Middle frontal gyrus (tissue), 1 donor: ENCODE measurements around the gene CBX3.
"Not testable (repeated sequence)": the region's sequence is repeated elsewhere in the genome, so short reads cannot be mapped to it uniquely, and the experiment has no call there.

Source experiments
- DNase-seq: peaks from one replicate; pipeline ENCODE4 v3.0.0-alpha.2; 2015; ENCODE audit warnings: low spot score; ENCODE audit errors: extremely low spot score

Gene CBX3

DNA sequence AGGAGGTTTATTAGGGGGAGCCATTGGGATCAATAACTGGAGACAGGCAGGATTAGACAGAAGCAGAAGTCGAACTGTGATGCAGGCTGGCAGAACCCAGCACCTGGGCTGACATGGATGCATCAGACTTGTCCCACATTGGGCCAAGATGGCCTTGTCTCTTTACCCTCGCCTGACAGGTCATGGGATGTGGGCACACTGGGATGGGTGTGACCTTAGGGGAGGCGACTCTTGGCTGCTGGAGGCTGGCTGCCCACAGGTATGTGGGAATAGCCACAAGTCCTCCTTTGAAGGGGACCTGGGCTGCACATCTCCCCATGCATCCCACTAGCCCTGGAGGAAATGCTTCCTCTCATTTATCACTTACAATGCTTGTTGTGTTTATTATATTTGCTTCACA lies 32.3 kb upstream of the CBX3 start:
- no peak for DNase-seq

DNA sequence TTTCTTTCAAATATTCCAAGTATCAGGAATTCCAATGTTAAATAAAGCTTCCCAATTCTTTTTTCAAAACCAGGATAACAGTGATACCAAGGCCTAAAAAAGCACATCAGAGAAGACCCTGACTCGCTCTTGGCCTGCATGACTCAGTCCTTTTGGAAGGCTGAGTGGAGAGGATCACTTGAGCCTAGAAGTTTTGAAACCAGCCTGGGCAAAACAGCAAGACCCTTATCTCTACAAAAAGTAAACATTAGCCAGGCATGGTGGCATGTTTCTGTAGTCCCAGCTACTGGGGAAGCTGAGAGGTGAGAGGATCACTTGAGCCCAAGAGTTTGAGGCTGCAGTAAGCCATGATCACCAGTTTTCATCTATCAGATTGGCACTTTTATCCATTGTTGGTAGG lies 30.9 kb upstream of the CBX3 start:
- DNase-seq = no peak

DNA sequence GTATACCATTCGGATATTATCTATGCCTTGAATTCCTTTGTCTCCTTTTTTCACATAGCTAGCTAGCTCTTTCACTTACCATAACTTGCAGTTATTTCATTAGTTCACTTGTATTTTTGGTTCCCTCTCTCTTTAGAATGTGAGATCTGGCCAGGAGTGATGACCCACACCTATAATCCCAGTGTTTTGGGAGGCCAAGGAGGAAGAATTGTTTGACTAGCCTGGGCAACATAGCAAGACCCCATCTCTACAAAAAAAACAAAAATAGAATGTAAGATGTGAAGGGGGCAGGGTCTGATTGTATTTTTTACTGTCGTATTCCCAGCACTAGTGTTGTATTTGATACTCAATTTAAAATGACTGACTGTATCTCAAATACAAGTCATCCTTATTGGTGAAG lies 29.9 kb upstream of the CBX3 start:
- no peak for DNase-seq

DNA sequence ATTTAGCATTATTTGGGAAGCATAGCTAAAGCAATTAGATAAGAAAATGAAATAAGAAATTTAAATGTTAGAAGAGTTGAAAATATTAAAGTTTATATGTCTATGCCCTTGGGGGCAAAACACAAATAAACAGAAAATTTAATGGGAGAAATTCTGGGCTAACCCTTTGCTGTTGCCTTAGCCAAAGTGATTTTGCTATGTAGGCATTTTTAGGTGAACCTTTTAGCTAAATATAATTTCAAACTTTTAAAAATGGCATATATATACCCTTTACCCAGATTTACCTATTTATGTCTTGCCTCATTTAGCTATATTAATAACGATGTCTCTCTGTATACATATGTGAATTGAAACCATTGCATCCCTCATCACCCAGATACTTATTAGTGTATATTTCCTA lies 29.5 kb upstream of the CBX3 start:
- DNase-seq = no peak

- DNase-seq = not testable (repeated sequence)
Observed at GRCh38 chr7:26175903-26176302, 25.6 kb upstream of the CBX3 start.

DNA sequence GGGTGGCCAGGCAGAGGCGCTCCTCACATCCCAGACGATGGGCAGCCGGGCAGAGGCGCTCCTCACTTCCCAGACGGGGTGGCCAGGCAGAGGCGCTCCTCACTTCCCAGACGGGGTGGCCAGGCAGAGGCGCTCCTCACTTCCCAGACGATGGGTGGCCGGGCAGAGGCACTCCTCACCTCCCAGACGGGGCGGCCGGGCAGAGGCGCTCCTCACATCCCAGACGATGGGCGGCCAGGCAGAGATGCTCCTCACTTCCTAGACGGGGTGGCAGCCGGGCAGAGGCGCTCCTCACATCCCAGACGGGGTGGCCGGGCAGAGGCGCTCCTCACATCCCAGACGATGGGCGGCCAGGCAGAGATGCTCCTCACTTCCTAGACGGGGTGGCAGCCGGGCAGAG lies 24.8 kb upstream of the CBX3 start:
- DNase-seq = not testable (repeated sequence)

DNA sequence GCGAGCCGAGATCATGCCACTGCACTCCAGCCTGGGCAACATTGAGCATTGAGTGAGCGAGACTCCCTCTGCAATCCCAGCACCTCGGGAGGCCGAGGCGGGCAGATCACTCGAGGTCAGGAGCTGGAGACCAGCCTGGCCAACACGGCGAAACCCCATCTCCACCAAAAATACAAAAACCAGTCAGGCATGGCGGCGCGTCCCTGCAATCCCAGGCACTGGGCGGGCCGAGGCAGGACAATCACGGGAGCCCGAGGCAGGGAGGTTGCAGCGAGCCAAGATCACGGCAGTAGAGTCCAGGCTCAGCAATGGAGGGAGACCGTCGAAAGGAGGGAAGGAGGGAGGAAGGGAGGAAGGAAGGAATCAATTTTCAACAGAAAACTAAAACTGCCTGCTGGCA lies 24.3 kb upstream of the CBX3 start:
- not testable (repeated sequence) for DNase-seq

DNA sequence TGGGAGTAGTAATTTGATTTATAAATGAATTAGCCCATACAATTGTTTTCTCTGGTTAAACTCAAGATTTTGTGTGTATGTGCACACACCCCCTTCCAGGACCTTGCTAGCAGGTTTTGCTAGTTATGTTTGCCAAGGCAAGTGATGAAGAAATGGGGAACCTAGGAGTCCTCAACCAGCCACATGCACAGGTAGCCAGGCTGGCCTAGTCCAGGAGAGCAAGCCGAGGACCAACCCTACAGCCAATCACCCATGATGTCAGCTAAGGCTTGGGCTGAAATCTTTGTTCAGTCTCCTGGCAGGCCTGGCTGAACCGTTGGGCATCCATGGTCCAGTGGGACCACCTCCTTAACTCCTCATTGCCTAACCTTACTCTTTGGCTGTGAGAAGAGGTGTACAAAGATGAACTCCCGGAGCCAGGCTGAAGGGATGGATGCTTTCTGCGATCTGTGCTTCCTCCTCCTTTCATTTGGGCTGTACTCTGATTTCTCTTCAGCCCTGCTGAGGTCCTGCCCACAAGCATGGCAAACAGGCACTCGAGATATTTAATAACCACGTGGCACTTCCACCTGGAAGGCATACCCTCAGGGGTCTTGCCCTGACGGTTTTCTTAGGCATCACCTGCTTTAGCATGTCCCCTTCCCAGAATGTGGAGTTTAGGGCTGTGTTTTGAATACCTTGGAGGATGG lies 23.1 kb upstream of the CBX3 start:
- no peak for DNase-seq

DNA sequence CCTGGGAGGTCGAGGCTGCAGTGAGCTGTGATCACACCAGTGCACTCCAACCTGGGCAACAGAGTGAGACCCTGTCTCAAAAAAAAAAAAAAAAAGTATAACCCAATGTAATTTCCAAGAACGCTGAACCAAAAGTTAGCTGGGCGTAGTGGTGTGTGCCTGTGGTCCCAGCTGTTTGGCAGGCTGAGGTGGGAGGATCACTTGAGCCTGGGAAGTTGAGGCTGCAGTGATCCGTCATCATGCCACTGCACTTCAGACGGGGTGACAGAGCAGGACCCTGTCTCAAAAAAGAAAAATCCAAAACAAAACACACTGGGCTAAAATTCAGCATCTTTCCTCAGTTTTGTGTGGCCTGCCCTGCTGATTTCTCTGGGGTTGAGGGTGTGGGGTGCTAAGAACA lies 22.1 kb upstream of the CBX3 start:
- no peak for DNase-seq

GRCh38 chr7:26179826-26180497 lies 21.6 kb upstream of the CBX3 start:
- no peak for DNase-seq

DNA sequence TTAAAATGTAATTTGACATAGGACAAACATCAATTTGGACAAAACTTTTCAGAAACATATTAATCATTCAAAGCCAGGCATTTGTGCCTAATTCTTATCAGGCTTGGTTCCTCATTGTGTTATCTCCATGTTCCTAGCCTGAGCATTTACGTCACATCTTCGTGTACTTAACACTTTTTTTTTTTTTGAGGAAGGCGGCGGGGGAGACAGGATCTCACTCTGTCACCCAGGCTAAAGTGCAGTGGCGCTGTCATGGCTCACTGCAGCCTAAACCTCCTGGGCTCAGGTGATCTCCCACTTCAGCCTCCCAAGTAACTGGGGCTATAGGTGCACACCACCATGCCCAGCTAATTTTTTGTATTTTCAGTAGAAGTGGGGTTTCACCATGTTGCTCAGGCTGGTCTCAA lies 20.8 kb upstream of the CBX3 start:
- no peak for DNase-seq

DNA sequence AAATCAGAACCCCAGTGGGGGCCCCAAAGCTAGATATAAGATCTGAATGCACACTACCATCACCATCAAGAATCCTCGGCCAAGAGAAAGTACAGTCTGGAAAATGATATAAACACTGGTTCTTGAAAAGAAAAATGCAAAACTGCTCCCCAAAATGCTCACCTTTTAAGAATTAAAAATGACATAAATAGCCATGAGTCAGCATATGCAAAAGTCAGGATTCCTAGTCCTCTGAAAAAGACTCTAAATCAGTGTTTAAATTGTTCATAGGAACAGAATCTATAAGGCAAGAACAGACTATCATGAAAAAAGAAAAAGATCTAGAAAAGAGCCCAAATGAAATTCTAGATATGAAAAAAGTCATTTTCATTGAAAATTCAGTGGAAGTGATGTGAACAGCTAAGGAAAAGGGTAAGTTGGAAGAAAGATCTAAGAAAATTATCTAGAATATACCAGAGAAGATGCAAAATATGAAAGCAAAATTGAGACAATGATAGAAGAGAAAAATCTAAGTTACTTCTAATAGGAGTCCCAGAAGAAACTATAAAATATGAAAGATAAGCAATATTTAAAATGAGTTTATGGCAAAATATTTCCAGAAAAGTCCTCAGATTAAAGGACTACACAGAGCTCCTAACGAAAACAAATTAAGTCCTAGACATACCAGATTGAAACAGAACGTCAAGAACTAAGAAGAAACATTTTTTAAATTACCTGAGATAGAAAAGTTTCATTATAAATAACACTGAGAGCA lies 19.9 kb upstream of the CBX3 start:
- no peak for DNase-seq

DNA sequence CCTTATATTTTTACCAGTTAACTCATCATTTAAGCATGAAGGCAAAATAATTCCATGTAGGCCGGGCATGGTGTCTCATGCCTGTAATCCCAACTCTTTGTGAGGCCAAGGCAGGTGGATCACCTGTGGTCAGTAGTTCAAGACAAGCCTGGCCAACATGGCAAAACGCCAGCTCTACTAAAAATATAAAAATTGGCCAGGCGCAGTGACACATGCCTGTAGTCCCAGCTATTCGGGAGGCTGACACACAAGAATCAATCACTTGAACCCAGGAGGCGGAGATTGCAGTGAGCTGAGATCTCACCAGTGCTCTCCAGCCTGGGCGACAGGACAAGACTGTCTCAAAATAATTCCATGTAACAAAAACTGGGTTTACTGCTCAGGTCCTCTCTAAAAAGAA lies 19.3 kb upstream of the CBX3 start:
- no peak for DNase-seq

- DNase-seq = no peak
Observed at GRCh38 chr7:26182706-26183105, 18.8 kb upstream of the CBX3 start.

DNA sequence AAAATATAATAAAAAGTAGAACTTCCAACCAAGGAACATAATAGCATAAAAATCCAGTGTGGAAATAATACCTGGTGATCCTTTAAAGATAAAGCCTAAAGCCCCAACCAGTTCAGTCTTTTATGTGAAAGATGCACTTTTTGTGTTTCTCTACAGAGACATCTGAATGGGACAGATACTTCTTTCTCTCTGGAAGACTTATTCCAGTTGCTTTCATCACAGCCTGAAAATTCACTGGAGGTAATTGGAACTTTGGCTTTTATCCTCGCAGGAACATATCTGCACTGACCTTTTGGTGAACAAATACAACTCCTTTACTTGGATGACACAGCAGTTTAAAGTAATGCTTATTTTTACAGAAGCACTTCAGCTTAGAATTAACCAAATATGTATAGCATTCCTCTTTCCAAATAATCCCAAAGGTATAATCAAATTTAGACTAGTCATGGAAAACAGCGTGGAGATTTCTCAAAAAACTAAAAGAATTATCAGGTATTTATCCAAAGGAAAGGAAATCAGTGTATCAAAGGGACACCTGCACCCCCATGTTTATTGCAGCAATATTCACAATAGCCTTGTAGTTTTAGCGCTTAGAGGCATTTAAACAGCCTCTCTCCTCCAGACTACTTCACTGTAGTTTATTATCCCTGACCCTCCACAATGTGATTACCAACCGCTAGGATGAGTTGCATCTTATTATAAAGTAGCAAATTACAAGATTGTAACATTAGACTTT lies 17.8 kb upstream of the CBX3 start:
- no peak for DNase-seq

DNA sequence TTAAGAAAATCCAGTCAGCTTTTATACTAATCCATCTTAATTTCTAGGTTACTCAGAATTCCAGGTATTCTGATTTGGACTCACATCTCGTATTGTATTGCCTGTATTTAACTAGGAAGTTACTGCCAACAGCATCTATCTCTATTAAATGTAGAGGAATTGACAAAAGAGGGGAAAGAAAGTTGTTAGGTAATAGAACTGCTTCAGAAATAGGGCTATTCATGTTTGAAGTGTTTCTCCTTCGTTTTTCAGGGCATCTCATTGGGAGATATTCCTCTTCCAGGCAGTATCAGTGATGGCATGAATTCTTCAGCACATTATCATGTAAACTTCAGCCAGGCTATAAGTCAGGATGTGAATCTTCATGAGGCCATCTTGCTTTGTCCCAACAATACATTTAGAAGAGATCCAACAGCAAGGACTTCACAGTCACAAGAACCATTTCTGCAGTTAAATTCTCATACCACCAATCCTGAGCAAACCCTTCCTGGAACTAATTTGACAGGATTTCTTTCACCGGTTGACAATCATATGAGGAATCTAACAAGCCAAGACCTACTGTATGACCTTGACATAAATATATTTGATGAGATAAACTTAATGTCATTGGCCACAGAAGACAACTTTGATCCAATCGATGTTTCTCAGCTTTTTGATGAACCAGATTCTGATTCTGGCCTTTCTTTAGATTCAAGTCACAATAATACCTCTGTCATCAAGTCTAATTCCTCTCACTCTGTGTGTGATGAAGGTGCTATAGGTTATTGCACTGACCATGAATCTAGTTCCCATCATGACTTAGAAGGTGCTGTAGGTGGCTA lies 17.1 kb upstream of the CBX3 start:
- DNase-seq = not testable (repeated sequence)

- DNase-seq = no peak
Observed at GRCh38 chr7:26185131-26185843, 16.3 kb upstream of the CBX3 start.

- no peak for DNase-seq
Observed at GRCh38 chr7:26185844-26186180, 15.7 kb upstream of the CBX3 start.

GRCh38 chr7:26186364-26187311 lies 14.9 kb upstream of the CBX3 start:
- no peak for DNase-seq
